ENCODE results near the gene ZNF787. TPM values are rescaled to one million over a fixed set of nuclear protein-coding genes. Genes with fewer than 3 reads are reported as not detected.

The ZNF787 gene
- total RNA-seq, 1 experiment from 2014 or later, result 54.6 TPM

- H2BK120ac ChIP-seq (ENCODE audit: low read depth, low read length, poor library complexity, severe bottlenecking), result no peak overlapping the region
- H3K9me3 ChIP-seq (ENCODE audit: control insufficient read depth, low read depth, low read length), result no peaks in the 10 kb centered on the region
- no peak overlapping the region for H3K23ac ChIP-seq (ENCODE audit: insufficient read length, low read depth, low read length)
- H2AFZ ChIP-seq (ENCODE audit: low read length), result no peak overlapping the region
- no peak overlapping the region for H3K9ac ChIP-seq (ENCODE audit: extremely low read depth, insufficient read length, low read length)
- H3K4me1 ChIP-seq (ENCODE audit: insufficient read depth, low read length), result no peaks in the 10 kb centered on the region
- H3K14ac ChIP-seq (ENCODE audit: insufficient read depth, low read length), result no peak overlapping the region
- peaks cover 0 to 27% of the 10 kb centered on the region in 2 experiments; a peak in 2 of 5 replicates for H3K9me3 Mint-ChIP-seq
- no peak overlapping the region for H3K4me2 ChIP-seq (ENCODE audit: insufficient read depth, insufficient read length, low read length)
- no peak overlapping the region for H3K18ac ChIP-seq (ENCODE audit: insufficient read length, low read depth, low read length)
- H4K5ac ChIP-seq (ENCODE audit: insufficient read length, low read depth, low read length), result no peak overlapping the region
- DNase-seq, result no peak
- no peak overlapping the region for H4K8ac ChIP-seq (replicated peaks; ENCODE audit: insufficient read length, low read depth, low read length)
- H3K4me1 Mint-ChIP-seq, result peaks cover 9 to 11% of the 10 kb centered on the region in 2 experiments
- H2BK15ac ChIP-seq (ENCODE audit: low read depth, low read length), result no peak overlapping the region
- H3K79me1 ChIP-seq (ENCODE audit: insufficient read depth, low read depth, low read length, poor library complexity, severe bottlenecking), result no peaks in the 10 kb centered on the region
- peaks cover 26% of the 10 kb centered on the region for H3K27me3 Mint-ChIP-seq (ENCODE audit: low read depth)
- no peak overlapping the region for H3K56ac ChIP-seq (ENCODE audit: insufficient read length, low read depth, low read length)
- H4K20me1 ChIP-seq (ENCODE audit: control insufficient read depth, insufficient read depth, insufficient read length), result no peaks in the 10 kb centered on the region
- H3K27ac Mint-ChIP-seq, result no peak overlapping the region
- H3K23me2 ChIP-seq (ENCODE audit: insufficient read length, low read depth, low read length, poor library complexity, severe bottlenecking), result peaks cover 5% of the 10 kb centered on the region
- H3K4ac ChIP-seq (ENCODE audit: low read depth, low read length), result no peak overlapping the region
- no peak overlapping the region for H2BK20ac ChIP-seq (ENCODE audit: low read depth, low read length, poor library complexity, severe bottlenecking)
- H2BK12ac ChIP-seq (ENCODE audit: insufficient read length, low read depth, low read length), result no peak overlapping the region
- no peaks in the 10 kb centered on the region for H3K36me3 Mint-ChIP-seq (ENCODE audit: insufficient read depth in 1 of 3, low read depth in 3 of 3)
- no peak overlapping the region for H3K27ac ChIP-seq (ENCODE audit: insufficient read length, low read depth, low read length)
- no CpG with 5 or more reads among the region's 5 CpGs for WGBS (ENCODE audit: extremely low coverage, insufficient read length, low lambda C conversion rate)
- H3K27me3 ChIP-seq (ENCODE audit: insufficient read depth, low read length), result no peaks in the 10 kb centered on the region; the same call in 1 of the 2 replicates
- H3K79me2 ChIP-seq (ENCODE audit: insufficient read depth, low read length), result no peaks in the 10 kb centered on the region
- no peak overlapping the region for H3T11ph ChIP-seq (ENCODE audit: low read length)
- TF ChIP-seq CTCF (conservative IDR thresholded peaks at IDR 0.05), result peak; percentile 80
- no peak overlapping the region for H2BK5ac ChIP-seq (ENCODE audit: insufficient read length, low read length)
- no peak overlapping the region for H2AK5ac ChIP-seq (ENCODE audit: insufficient read length, low read length)
- no peak overlapping the region for H4K91ac ChIP-seq (ENCODE audit: insufficient read length, low read depth, low read length)
- no peak overlapping the region for H3K4me3 Mint-ChIP-seq
These were observed 44.6 kb downstream of the ZNF787 start for GRCh38 chr19:56076498-56076897.
